Stimulated activated CD4-positive, alpha-beta T cell treated with anti-CD3 and anti-CD28 coated beads, Interleukin-12 subunit alpha, Interleukin-12 subunit beta, amount 100 ng/mL, for 24 hours (primary cell): ENCODE data around the gene COL28A1.
A peak's percentile ranks its signal among the peaks of the same experiment; 100 is the strongest.

Source experiments
- DNase-seq, 2 experiments: peaks; one replicate each; pipeline ENCODE4 v3.0.0-alpha.2; 2020; ENCODE audit warnings: low read depth in 2 of 2

COL28A1 gene

DNA sequence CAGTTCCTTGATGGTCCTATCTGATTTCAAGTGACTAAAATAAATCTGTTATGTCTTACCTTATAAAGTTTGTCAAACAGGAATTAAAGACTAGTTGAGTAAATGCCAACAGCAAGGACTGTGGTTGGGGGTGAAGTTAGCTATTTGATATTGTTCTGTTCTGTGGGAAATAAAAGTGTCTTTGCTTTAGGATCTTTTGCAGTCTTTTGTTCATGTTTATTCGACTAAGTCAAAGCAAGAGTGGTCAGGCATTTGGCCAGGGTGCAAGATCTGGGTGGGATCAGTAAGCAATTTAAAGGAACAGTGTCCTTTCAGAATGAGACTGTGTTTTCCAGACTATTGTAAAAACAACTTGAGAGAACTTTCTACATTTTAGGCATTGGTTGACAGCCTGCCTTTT, at the start of gene COL28A1:
Gene COL28A1 (minus strand): TSS at position 183 of the 400 bp plus-strand sequence. CDS start 2,998 bp downstream, outside the sequence.
- no peak for DNase-seq

DNA sequence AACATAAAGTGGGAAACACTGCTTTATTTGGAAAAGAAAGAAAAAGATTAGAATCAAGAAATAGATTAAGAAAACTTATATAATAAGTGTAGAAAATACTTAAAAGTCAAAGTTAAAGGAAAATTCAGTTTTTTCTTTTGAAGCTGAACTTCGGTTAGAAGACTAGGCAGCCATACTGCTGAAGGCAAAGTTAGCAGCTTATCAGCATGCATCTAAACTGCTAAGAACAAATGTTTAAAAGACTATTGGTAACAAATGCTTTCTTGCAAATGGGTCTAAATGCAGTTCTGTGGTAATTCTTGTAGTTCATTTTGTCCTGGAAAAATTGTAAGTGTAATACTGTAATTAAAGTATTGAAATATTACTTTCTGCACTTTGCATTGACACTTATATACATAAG, 49.0 kb upstream of the COL28A1 start:
- no peak for DNase-seq

DNA sequence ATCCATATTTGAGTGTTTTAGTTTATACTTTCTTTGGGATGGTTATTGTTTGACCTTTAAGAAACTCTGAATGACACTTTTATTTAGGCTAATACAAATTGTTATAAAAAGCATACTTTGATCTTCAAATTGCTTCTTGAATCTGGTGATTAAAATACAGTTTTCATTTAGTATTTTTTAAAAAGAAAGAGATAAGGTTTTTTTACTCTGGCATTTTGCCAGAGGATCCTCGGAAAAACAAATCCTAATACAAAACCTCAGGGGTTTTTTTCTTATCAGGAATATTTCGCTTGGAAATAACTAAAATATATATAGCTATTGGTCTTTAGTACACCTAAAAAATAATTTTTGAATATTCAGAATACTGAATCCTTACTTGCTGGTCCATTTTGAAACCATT, 48.1 kb upstream of the COL28A1 start:
- DNase-seq = no peak

DNA sequence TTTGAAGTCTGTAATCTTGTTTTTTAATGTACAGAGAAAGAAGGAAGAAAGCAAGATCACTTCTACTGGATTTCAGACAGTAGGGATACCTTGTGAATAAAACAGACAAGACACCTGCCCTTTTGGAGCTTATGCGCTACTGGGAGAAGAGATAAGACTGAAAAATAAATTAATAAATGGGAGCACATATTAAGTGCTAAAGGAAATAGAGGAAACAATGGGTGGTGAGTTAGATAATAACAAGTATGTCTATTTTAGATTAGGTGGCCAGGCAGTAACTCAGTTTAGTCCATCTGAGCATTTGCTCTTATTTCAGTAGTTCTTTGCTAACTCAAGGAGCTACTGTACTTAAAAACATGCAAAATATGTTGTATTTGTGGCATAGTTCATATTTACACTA, 46.9 kb upstream of the COL28A1 start:
- DNase-seq = no peak

DNA sequence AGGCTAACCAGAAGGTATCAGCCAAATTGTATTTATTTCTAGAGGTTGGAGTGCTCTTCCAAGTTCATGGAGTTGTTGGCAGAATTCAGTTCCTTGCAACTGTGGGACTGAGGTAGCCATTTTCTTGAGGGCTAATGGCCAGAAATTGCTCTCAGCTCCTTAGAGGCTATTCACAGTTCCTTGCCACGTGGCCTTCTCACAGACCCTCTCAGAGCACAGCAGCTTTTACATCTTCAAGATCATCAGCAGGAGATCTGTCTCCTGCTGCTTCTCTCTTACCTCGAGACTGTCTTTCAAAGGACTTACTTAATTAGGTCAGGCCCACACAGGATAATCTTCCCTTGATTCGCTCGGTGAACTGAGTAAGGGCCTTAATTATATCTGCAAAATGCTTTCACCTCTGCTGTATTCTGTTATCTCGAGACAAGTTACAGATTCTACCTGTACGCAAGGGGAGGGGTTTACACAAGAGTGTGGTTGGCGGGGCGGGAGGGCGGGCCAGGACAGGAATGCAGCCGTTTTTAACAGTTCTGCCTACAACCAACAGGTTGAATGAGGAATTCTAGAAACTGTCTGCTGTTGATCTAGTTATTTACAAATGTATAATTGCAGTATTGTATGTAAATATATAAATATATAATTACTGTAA, 46.0 kb upstream of the COL28A1 start:
- DNase-seq = no peak

DNA sequence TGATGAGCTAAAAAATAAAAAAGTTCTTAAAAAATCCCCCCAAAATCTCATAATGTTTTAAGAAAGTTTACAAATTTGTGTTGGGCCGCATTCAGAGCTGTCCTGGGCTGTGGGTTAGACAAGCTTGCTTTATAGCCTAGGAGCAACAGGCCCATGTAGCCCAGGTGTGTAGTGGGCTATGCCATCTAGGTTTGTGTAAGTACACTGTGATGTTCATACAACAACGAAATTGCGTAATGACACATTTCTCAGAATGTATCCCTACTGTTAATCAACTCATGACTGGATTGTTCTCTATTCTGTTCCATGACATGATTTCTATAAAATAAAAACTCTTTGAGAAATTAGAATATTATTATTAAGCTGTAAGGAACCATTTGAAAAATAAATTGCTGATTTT, 44.0 kb upstream of the COL28A1 start:
- no peak for DNase-seq

DNA sequence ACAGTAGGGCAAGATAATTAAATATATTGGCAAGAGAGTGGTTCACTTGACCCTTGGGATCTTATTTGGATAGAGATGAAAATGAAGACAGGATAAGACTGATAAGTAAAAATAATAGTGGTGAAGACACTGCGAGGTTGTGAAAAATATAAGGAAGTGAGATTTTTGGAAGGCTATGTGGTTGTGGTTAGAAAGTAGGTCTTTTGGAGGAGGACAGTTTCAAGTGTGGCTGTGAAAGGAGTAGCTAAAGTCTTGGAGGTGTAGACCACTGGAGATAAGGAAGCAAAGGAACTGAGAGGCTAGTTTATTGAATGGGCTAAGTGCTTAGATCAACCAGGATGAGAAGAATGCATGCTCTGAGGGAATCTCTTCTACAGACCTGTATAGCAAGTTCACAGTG, 42.2 kb upstream of the COL28A1 start:
- DNase-seq = no peak

DNA sequence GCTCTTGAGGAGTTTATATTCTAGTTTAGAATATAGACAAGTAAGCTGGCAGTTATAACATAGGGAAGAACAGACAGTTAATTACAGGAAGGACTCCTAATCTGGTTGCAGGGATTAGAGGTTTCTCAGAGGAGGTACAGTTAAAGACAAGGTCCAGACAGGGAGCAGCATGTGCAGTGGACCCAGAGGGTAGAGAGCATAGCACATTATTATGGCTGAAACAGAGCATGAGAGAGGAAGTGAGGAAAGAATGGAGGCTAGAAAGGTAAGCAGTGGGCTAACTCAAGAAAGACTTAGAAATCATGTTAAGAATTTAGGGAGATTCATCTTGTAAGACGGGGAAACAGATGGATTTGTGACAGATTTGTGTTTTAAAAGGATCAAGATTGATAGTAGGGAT, 40.7 kb upstream of the COL28A1 start:
- DNase-seq = no peak

DNA sequence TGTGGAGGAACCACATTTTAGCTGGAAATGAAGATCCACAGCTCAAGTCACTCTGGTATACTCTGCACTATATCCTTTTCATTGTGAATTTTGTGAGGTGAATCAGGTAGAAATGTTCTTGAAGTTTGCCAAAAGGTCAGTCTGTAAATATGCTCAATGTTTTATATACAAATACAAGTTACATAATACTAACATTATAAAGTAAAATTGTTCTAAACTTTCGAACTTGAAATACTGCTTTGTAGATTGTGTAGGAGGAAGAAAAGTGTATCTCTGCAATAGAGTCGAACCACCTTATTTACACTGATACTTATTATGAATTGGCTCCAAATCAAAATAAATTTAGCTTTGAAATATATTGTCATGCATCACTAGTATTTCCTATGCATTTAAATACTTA, 38.0 kb upstream of the COL28A1 start:
- DNase-seq = no peak

DNA sequence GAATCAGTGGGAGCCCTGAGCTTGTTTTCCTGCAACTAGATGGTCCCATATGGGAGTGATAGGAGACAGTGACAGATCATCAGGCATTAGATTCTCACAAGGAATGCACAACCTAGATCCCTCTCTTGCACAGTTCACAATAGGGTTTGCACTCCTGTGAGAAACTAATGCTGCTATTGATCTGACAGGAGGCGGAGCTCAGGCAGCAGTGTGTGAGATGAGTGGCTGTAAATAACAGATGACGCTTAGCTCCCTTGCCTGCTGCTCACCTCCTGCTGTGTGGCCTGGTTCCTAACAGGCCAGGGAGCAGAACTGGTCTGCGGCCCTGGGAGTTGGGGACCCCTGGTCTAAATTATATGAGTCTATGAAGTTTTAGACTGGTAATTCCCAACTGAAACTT, 34.9 kb upstream of the COL28A1 start:
- DNase-seq = no peak

DNA sequence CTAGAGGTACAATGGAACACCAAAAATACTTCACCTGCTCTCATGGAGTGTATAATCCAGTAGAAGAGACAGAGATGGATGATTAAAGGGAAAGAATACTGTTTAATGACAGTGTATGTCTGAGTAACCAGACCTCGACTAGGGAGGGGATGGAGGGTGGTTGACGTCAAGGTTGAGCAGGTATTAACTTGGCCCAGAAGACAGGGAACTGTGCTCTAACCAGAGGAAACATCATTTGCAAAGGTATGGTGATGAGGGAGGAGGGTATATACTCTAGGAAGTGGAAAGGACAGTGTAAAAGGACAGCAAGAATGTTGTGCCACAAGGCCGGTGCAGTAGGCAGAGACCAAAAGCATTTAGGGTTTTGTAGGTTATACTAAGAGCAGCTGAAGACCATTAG, 33.9 kb upstream of the COL28A1 start:
- no peak for DNase-seq

DNA sequence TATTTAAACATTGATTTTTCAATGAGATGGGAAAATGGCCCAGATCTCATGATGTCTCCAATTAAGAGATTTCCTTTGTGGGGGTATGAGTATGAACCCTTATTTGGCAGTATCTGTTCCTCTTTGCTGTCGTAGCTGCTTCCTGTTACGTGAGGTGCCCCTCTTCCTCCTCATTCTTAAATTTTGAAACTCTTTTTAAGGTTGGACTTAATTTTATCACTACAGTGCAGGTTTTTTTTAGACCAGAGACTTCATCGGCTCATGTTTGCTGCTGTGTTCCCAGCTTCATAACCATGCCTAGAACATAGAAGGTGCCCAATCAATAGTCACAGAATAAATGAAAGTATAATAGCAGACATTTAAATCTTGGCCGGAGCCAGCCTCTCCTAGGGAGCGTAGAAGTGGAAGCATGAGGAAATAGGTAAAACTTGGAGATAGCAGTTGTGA, 33.4 kb upstream of the COL28A1 start:
- DNase-seq = no peak

DNA sequence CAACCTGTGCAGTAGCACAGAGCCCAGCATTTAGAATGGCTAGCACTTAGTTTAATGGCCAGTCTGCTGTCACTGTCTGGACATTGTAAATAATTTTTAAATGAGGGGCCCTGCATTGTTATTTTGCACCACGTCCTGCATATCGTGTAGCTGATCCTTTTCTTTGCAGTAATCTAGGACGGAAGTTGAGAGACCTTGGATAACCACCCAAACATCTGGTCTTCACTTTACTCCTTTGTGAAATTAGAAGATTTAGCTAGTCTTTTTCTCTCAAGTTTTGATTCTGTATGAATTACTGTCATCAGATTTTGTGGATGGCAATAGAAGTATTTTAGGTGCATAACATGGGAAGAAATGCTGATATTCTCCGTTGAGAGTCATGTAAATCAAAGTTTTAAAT, 32.9 kb upstream of the COL28A1 start:
- no peak for DNase-seq

DNA sequence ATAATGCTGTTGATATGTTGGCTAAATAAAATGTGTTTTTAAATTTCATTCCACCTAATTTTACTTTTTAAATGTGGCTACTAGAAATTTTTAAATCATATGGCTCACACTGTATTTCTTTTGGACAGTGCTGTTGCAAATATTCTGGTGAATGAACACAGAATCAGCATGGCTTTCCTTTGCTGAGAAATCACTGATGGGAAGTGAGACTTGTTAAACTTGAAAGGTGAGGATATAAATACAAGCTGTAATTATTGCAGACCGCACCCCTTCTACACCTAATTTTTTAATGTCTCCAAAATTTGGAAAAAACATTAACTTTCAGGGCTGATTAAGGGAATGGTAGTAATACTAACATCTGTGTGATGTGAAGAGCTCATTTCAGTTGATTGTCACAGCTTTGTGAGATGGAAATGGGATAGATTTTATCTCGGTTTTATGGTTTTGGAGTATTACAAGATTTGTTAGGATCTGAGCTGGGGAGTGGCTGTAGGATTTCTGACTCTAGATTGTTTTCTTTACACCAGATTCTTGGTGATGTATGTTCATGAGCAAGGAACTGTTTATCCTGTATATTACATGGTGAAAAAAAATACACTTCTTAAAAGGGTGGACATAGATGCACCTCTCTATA, 32.3 kb upstream of the COL28A1 start:
- no peak for DNase-seq

DNA sequence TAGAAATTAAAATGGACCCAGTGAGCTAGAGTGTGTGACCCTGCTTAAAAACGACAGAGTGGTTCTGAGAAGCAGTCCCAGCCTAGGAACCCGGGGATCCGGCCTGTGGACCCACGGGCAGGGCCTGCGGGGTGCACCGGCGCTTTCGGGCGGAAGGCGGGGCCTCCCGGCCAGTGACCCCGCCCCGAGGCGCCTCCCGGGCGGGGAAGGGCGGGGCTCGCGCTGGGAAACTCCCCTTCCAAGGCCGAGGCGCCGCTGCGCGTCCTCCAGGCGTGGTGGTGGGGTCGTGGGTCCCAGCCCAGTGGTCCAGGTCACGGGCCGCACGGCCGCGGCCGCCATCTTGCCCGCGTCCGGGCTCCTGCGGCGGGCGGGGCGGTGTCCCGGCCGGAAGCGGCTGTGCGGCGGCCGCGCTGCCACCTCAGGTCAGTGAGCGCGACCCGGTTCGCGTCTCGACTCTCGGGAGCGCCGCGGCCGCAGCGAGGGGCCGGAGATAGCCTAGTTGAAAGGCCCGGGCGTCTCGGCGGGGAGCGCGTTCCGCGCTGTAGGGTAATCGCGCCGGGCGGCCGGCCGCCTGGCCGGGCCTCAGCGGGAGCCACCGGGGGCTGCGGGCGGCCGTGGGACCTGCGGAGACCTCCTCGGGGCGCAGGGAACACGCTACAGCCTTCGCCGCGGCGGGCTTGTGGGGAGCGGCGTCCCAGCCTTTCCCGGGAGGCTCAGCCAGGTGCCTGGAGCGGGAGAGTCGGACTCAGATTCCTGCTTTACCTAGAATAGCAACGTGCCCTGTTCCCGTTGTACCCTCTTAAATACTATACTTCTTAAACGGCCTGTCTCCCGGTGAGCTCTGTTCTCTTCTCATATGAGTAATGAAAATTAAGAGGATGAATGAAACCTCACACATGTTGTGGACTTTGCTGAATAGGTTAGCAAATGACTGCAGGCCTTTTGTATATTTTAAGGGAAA, 31.3 kb upstream of the COL28A1 start, which contains the start of gene MIOS:
Gene MIOS (plus strand): TSS at position 234 of the 961 bp plus-strand sequence. CDS start 5,592 bp downstream, outside the sequence.
- DNase-seq = peak; percentile 70 to 79

DNA sequence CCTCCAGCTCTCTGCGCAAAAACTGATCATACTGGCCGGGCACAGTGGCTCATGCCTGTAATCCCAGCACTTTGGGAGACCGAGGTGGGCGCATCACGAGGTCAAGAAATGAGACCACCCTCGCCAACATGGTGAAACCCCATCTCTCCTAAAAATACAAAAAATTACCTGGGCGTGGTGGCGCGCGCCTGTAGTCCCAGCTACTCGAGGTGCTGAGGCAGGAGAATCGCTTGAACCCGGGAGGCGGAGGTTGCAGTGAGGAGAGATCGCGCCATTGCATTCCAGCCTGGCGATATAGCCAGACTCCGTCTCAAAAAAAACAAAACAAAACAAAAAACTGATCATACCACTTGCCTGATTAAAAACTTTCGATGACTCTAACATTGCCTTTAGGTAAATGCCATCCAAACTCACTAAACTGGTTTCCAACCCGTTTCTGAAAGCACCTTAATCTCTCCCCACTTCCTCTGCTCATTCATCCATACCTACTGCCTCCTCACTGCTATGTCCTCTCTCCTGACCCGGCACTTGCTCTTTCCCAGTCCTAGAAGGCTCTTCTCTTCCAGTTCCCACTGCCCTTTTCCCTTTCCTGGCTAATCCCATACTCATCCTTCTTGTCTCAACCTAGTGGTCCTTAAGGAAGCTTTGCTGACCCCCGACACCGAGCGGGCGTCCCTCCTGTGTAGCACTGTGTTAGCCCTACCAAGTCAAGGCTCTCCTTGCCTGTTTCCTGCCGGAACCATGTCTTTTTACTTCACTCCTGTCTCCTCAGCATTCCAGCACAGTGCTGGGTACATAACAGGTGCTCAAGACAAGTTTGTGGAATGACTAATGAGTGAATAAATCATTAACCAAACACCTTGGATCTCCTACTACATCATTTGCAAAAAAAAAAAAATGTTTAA, 30.3 kb upstream of the COL28A1 start:
- DNase-seq = no peak

DNA sequence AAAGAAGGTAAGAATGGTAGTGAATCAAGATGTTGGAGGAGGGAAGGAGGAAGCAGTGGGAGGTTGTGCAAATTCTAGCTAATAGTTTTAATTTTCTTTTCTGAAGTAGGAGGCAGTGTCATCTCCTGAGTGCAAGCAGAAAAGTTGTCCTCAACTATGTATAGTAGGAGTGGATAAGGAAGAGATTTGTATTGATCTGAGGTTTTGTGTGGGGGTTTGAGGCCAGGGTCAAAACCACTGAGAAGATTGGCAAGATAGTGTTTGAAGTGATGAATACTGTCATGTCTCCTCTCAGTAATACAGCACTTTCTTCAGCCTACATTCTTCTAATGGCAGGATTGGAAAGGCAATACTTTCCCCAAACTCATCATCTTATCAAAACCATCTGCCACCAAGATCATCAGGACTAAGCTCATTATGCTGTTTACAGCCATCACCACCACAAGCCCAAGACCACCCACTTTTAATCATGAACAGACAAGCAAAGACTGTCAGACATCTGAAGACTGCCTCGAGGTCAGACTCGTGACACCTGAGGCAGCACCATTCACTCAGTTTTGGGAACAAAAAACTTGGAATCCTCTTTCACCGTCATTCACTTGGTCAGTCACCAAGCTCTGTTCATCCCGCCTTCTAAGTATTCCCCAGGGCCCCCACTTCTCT, 29.5 kb upstream of the COL28A1 start:
- no peak for DNase-seq

DNA sequence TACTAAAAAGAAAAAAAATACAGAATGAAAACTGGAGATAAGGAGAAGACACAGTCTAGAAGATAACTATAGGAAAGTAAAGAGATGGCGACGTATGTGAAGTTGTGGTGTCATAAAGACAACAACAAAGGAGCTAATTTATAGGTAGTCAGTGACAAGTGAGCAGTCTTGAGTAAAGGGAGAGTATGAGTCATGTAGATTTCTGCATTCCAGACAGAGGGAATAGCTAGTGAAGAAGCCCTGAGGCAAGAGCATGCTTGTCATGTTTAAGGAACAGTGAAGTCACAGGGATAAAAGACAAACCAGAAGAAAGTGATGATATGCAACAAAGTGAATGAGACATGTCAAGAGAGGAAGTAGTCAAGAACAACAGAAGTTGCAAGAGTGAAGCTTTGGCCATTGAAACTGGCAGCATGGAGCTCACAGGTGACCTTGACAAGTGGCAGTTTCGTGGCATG, 28.7 kb upstream of the COL28A1 start:
- no peak for DNase-seq

DNA sequence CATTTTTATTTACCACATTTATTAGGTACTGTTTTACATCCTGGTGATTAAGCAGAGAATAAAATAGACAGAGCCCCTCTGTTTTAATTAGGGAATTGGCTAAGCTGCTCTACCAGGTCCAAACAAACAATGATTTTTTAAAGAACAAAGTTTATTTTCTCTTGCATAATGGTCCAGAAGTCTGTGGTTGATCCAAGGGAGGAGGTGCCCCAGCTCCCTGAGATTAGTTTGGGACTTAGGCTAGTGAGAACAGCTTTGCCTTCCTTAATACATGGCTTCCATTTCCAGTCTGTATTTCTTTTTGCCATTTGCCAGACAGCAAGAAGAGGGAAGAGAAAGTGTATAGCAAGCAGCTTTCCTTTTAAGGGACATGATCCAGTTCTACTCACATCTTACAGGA, 28.1 kb upstream of the COL28A1 start:
- no peak for DNase-seq

DNA sequence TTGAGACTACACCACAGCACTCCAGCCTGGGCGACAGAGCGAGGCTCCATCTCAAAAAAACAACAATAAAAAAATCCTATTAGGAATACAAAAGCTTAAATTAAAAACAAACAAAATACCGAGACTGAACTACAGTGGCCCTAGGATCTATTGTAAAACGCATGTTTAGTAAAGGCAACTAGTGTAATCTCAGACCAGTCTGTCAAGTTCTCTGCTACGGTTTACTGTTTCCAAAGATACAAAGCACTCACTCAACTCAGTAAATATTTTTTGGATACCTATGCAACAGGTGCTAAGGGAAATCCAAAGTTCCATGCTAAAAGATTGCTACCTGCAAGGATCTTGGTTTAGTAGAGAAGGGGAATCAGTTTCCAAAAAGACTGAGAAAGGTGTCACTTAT, 27.6 kb upstream of the COL28A1 start:
- no peak for DNase-seq

DNA sequence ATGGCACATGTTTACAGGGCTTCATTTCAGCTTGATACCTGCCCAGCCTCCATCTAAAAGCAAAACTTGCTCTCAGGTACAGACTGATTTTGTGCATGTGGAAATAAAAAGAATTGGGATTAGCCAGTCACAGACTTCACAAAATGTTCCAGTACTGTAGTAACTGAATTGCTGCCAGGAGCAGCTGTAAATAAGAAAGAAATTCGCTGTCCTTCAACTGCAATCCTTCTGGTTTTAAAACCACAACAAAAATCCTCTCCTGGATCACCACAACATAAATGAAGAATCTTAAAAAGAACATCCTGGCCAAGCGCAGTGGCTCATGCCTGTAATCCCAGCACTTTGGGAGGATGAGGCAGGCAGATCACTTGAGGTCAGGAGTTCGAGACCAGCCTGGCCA, 27.1 kb upstream of the COL28A1 start:
- no peak for DNase-seq
